ENCODE data around the gene TLE7.

TLE7 gene

DNA sequence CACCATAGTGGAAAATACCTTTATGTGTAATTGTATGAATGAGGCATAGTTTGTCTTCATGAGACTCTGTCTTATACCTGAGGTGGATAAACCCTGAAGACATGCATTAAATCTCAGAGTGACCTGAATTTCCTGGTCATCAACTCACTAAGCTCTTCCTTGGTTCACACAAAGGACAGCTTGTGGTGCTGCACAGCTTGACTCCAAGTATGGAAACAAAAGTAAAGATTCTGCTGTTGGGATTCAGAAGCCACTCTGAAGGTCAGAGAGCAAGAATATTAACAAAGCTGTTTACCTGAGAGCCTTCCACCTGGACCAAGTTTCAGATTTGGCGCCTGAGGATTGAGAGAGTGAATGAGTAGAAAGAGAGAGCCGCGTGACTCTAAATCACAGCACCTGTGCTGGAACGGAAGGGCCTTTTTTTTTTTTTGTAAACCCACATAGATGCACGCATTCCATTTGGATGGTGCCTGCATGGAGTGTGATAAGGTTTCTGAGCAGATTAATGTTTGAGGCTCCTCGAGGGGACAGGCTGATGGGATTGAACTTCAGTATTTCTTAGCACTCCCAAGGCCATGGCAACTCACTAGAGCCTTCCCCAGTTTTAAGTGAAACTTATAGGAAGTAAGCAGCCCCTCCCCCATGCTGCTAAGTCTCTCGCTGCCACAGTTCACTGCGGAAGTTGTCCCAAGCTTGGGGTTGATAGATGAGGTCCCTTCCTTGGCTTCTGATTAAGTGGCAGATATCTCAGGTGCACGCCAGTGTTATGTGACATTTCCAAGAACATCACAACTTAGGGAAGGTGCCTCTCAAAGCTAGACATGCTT lies 54.6 kb downstream of the TLE7 start:
- Histone ChIP-seq H3K9me3 (ENCODE audit: control insufficient read depth, low read depth, low read length) (no peaks in the 10 kb centered on the region), H3K36me3 (ENCODE audit: control insufficient read depth, low read depth, low read length) (no peaks in the 10 kb centered on the region), H3K4me3 (ENCODE audit: low read length) (peak overlapping the region; percentile 31), H3K27me3 (ENCODE audit: control insufficient read depth, insufficient read depth, low read length) (no peaks in the 10 kb centered on the region), H3K4me1 (ENCODE audit: control insufficient read depth, low read depth, low read length) (peaks cover 38% of the 10 kb centered on the region), H3K9ac (ENCODE audit: low read length) (peak overlapping the region; percentile 31), H3K27ac (ENCODE audit: low read length) (peak overlapping the region; percentile 68)

DNA sequence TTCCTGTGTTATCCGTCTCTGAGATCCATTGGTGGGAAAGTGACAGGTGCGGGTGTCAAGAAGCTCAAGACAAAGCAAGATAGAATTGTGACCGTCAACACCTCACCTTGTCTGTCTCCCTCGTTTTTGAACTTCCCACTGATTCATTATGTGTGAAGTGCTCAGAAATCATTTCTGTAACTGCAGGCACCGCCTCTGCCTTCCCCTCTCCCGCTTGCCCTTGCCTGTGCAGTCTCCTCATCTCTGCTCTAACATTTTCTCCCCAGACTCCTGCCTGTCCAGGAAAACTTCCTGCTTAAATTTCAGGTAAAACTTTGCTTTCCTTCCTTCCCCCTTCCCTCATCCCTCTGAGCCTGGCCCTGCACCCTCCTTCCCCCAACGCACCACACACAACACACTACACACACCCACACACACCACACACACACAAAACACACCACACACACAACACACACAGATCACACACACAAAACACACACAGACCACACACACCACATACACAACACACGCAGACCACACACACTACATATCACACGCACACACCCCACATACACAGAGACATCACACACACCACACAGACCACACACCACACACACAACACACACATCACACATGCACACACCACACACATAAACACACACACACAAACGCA lies 57.7 kb downstream of the TLE7 start:
- H3K9ac ChIP-seq (ENCODE audit: low read length), result no peak overlapping the region
- peaks cover 26% of the 10 kb centered on the region for H3K4me1 ChIP-seq (ENCODE audit: control insufficient read depth, low read depth, low read length)
- H3K27ac ChIP-seq (ENCODE audit: low read length), result no peak overlapping the region
- H3K9me3 ChIP-seq (ENCODE audit: control insufficient read depth, low read depth, low read length), result no peaks in the 10 kb centered on the region
- no peaks in the 10 kb centered on the region for H3K36me3 ChIP-seq (ENCODE audit: control insufficient read depth, low read depth, low read length)
- H3K27me3 ChIP-seq (ENCODE audit: control insufficient read depth, insufficient read depth, low read length), result no peaks in the 10 kb centered on the region
- no peak overlapping the region for H3K4me3 ChIP-seq (ENCODE audit: low read length)

DNA sequence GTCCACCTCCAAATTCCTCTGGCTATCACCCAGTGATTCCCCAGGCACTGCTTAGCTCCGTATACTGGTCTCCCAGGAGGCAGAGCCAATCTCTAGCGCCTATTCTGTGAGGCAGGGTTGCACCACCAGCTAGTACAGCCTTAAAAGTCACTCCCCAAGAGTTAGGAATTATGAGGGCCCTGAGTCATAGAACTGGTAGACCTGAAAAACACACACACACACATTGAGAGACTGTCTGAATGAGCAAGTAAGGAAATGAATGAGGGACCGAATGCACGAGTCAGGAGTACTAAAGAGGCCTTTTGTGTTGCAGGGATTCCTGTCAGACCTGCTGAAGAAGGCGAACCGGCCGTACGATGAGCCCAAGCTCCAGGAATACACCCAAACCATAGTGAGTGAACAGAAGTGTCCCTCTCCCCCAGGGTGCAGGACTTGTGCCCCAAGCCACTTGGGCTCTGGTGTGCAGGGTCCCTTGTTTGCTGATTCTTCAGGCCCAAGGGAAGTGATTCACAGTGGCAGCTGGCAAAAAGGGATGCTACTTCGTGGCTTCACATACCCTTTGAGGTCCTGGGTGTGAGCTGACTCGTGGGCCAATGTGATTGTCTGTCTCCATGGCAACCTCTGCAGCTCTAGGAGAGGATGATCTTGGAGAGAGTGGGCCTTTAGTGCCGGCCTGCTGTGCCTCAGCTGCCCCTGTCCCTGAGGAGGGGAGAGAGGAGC lies 58.6 kb downstream of the TLE7 start:
- H3K27ac ChIP-seq (ENCODE audit: low read length), result no peak overlapping the region
- no peaks in the 10 kb centered on the region for H3K27me3 ChIP-seq (ENCODE audit: control insufficient read depth, insufficient read depth, low read length)
- no peak overlapping the region for H3K4me3 ChIP-seq (ENCODE audit: low read length)
- H3K4me1 ChIP-seq (ENCODE audit: control insufficient read depth, low read depth, low read length), result peaks cover 26% of the 10 kb centered on the region
- H3K9ac ChIP-seq (ENCODE audit: low read length), result no peak overlapping the region
- no peaks in the 10 kb centered on the region for H3K36me3 ChIP-seq (ENCODE audit: control insufficient read depth, low read depth, low read length)
- H3K9me3 ChIP-seq (ENCODE audit: control insufficient read depth, low read depth, low read length), result no peaks in the 10 kb centered on the region

DNA sequence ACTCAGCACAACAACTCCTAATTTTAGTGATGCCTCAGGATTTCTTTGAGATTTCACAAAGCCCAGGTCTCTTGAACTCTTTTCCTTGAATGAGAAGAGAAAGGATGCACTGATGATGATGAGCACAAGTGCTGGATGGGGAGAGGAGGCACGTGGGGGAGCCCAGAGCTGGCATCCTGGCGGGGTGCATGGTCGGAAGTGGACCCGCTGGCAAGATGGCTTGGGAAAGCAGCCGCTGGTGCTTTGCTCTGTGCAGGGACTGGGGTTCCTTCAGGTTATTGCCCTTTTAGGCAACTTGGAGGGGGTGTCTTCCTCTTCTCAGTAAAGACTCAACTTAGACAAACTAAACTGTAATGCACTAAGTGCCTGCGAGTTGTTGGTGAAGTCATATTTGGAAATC lies 61.0 kb downstream of the TLE7 start:
- H3K27ac ChIP-seq (ENCODE audit: low read length), result no peak overlapping the region
- no peak overlapping the region for H3K9ac ChIP-seq (ENCODE audit: low read length)
- no peaks in the 10 kb centered on the region for H3K9me3 ChIP-seq (ENCODE audit: control insufficient read depth, low read depth, low read length)
- H3K4me1 ChIP-seq (ENCODE audit: control insufficient read depth, low read depth, low read length), result peaks cover 3% of the 10 kb centered on the region
- H3K36me3 ChIP-seq (ENCODE audit: control insufficient read depth, low read depth, low read length), result no peaks in the 10 kb centered on the region
- no peaks in the 10 kb centered on the region for H3K27me3 ChIP-seq (ENCODE audit: control insufficient read depth, insufficient read depth, low read length)
- H3K4me3 ChIP-seq (ENCODE audit: low read length), result no peak overlapping the region

Measured in iPS-18a (cell line).